CD4-positive, alpha-beta T cell treated with Interleukin-15 for 4 hours (primary cell): ENCODE data around the gene ZDHHC4.

ENCODE experiments used
- DNase-seq: peaks from one replicate; pipeline ENCODE4 v3.0.0-alpha.2; 2020; ENCODE audit warnings: low spot score

Gene ZDHHC4

GRCh38 chr7:6577369-6578113, at the start of gene ZDHHC4:
Gene ZDHHC4, plus strand, starts transcription at chr7:6577454. Its CDS starts 3,108 bp downstream, at chr7:6580562.
- DNase-seq = peak; percentile 84

- DNase-seq = no peak
Observed at GRCh38 chr7:6528401-6529130, 48.7 kb upstream of the ZDHHC4 start.

GRCh38 chr7:6529643-6530042, 47.6 kb upstream of the ZDHHC4 start:
- DNase-seq = no peak

- peak; percentile 49 for DNase-seq
Observed at GRCh38 chr7:6530626-6531491, 46.4 kb upstream of the ZDHHC4 start.

GRCh38 chr7:6531492-6532279, 45.6 kb upstream of the ZDHHC4 start:
- no peak for DNase-seq

- DNase-seq = no peak
Observed at GRCh38 chr7:6532516-6532915, 44.7 kb upstream of the ZDHHC4 start.

- DNase-seq = no peak
Observed at GRCh38 chr7:6533893-6534495, 43.3 kb upstream of the ZDHHC4 start.

- DNase-seq = no peak
Observed at GRCh38 chr7:6536262-6537260, 40.7 kb upstream of the ZDHHC4 start.

- DNase-seq = no peak
Observed at GRCh38 chr7:6542368-6542767, 34.9 kb upstream of the ZDHHC4 start.

- no peak for DNase-seq
Observed at GRCh38 chr7:6545398-6546126, 31.7 kb upstream of the ZDHHC4 start.

- no peak for DNase-seq
Observed at GRCh38 chr7:6546498-6547251, 30.6 kb upstream of the ZDHHC4 start.

- DNase-seq = no peak
Observed at GRCh38 chr7:6547400-6547799, 29.9 kb upstream of the ZDHHC4 start.

- no peak for DNase-seq
Observed at GRCh38 chr7:6551016-6551511, 26.2 kb upstream of the ZDHHC4 start, which contains the start of gene GRID2IP. Gene GRID2IP, minus strand, starts transcription at chr7:6551461. Its CDS starts 25 bp downstream, at chr7:6551436.

- DNase-seq = no peak
Observed at GRCh38 chr7:6553448-6554044, 23.7 kb upstream of the ZDHHC4 start.

- DNase-seq = no peak
Observed at GRCh38 chr7:6554848-6555247, 22.4 kb upstream of the ZDHHC4 start.

- DNase-seq = no peak
Observed at GRCh38 chr7:6556196-6556595, 21.1 kb upstream of the ZDHHC4 start.

- no peak for DNase-seq
Observed at GRCh38 chr7:6558837-6559236, 18.4 kb upstream of the ZDHHC4 start.

GRCh38 chr7:6559896-6560295, 17.4 kb upstream of the ZDHHC4 start:
- no peak for DNase-seq
